SK-N-SH (cell line): ENCODE measurements around the gene FAM120B. TPM values are rescaled to one million over a fixed set of nuclear protein-coding genes. Genes with fewer than 3 reads are reported as not detected.
A peak's percentile ranks its signal among the peaks of the same experiment; 100 is the strongest.

ENCODE experiments used
- CTCF ChIA-PET: fragments of 300-600, 350-600 bp; formaldehyde crosslinking; extraction: SDS; loops from one replicate; lab custom pipeline; 2021; lab: Yijun Ruan, JAX
- POLR2A ChIA-PET: fragments of 350-600 bp; sonication (Branson Sonifier 250); formaldehyde crosslinking; extraction: SDS; loops from one replicate; lab custom pipeline; 2020; ENCODE audit warnings: antibody characterized with exemption, inconsistent platforms; lab: Yijun Ruan, JAX
- DNase-seq: peaks from one replicate; pipeline ENCODE4 v3.0.0; 2012
- H2AFZ ChIP-seq: fragments of 200-600 bp; sonication (generic); 2 replicates; pipeline ENCODE4 v1.8.1; 2016; ENCODE audit warnings: antibody characterized with exemption, mild to moderate bottlenecking, low read depth
- H3F3A ChIP-seq: fragments of 200-600 bp; sonication (generic); replicated peaks from 2 replicates; pipeline ENCODE3; 2016; ENCODE audit warnings: antibody characterized with exemption, mild to moderate bottlenecking; ENCODE audit not compliant: insufficient read depth
- H3K27ac ChIP-seq, 2 experiments: fragments of 200-500 bp in 1 of 2; fragments of 200-600 bp in 1 of 2; sonication (Bioruptor generic) in 1 of 2; sonication (generic), shearing (Covaris generic) in 1 of 2; 2 replicates each; pipeline versions ENCODE4 v1.5.1 to v1.6.1; 2014 to 2016; ENCODE audit warnings: low read depth in 2 of 2, inconsistent platforms in 1 of 2, low read length in 1 of 2, mild to moderate bottlenecking in 1 of 2, mixed read lengths in 1 of 2
- H3K27me3 ChIP-seq: fragments of 200-600 bp; sonication (generic), shearing (Covaris generic); 2 replicates; pipeline ENCODE4 v1.6.1; 2016; ENCODE audit warnings: mixed run types; ENCODE audit not compliant: insufficient read depth
- H3K36me3 ChIP-seq, 2 experiments: fragments of 200-500 bp in 1 of 2; fragments of 200-600 bp in 1 of 2; sonication (Bioruptor generic) in 1 of 2; sonication (generic) in 1 of 2; replicated peaks in 1 of 2; 2 replicates each; pipeline versions ENCODE3 to v1.5.1; 2014 to 2016; ENCODE audit warnings: low read length in 1 of 2, mild to moderate bottlenecking in 1 of 2; ENCODE audit not compliant: insufficient read depth in 2 of 2, control insufficient read depth in 1 of 2
- H3K4me1 ChIP-seq, 2 experiments: fragments of 200-500 bp in 1 of 2; fragments of 200-600 bp in 1 of 2; sonication (Bioruptor generic) in 1 of 2; sonication (generic), shearing (Covaris generic) in 1 of 2; 2 replicates each; pipeline versions ENCODE4 v1.5.1 to v1.6.1; 2014 to 2016; ENCODE audit warnings: low read depth in 1 of 2, low read length in 1 of 2, mixed run types in 1 of 2; ENCODE audit not compliant: insufficient read depth in 2 of 2, control insufficient read depth in 1 of 2
- H3K4me2 ChIP-seq: fragments of 200-600 bp; sonication (generic), shearing (Covaris generic); 2 replicates; pipeline ENCODE4 v1.6.1; 2017; ENCODE audit warnings: mixed run types
- H3K4me3 ChIP-seq, 2 experiments: fragments of 200-500 bp in 1 of 2; fragments of 200-600 bp in 1 of 2; sonication (Bioruptor generic) in 1 of 2; sonication (generic), shearing (Covaris generic) in 1 of 2; 2 replicates each; pipeline versions ENCODE4 v1.5.1 to v1.8.1; 2014 to 2016; ENCODE audit warnings: low read depth in 2 of 2, inconsistent platforms in 1 of 2, low read length in 1 of 2, mild to moderate bottlenecking in 1 of 2, mixed read lengths in 1 of 2, moderate library complexity in 1 of 2
- H3K79me2 ChIP-seq: fragments of 200-600 bp; sonication (generic); 2 replicates; pipeline ENCODE4 v1.8.1; 2017; ENCODE audit warnings: mild to moderate bottlenecking; ENCODE audit not compliant: insufficient read depth
- H3K9ac ChIP-seq: fragments of 200-600 bp; sonication (generic); 2 replicates; pipeline ENCODE4 v1.6.1; 2017; ENCODE audit warnings: mixed run types
- H3K9me2 ChIP-seq: fragments of 200-600 bp; sonication (generic); 2 replicates; pipeline ENCODE4 v1.6.1; 2017; ENCODE audit warnings: mixed run types
- H3K9me3 ChIP-seq: fragments of 200-600 bp; sonication (generic); 2 replicates; pipeline ENCODE4 v1.6.1; 2017; ENCODE audit warnings: mixed run types, mild to moderate bottlenecking, moderate library complexity
- H4K20me1 ChIP-seq: fragments of 200-600 bp; sonication (generic); 2 replicates; pipeline ENCODE4 v1.6.1; 2017; ENCODE audit warnings: mild to moderate bottlenecking, mixed run types; ENCODE audit not compliant: insufficient read depth
- CHD2 ChIP-seq: fragments of 150-350 bp; IDR thresholded peaks from 2 replicates; pipeline ENCODE4 v1.6.1; 2018; ENCODE audit warnings: low read length; ENCODE audit not compliant: partially characterized antibody
- CTCF ChIP-seq: fragments of 200-600 bp; sonication (generic); IDR thresholded peaks from 2 replicates; pipeline ENCODE4 v1.6.1; 2017; ENCODE audit warnings: antibody characterized with exemption, mild to moderate bottlenecking, moderate library complexity
- IRF3 ChIP-seq: fragments of 150-350 bp; IDR thresholded peaks from 2 replicates; pipeline ENCODE4 v1.6.1; 2016; ENCODE audit warnings: mild to moderate bottlenecking, low read depth, low read length
- JUND ChIP-seq: IDR thresholded peaks from 2 replicates; pipeline ENCODE4 v1.4.0; 2012
- MAX ChIP-seq: IDR thresholded peaks from 2 replicates; pipeline ENCODE4 v1.4.0; 2012; ENCODE audit warnings: low read depth
- MXI1 ChIP-seq: IDR thresholded peaks from 2 replicates; pipeline ENCODE4 v1.6.1; 2012; ENCODE audit warnings: mild to moderate bottlenecking, low read depth, low read length, improper control_type of control experiment
- NFIC ChIP-seq: IDR thresholded peaks from 2 replicates; pipeline ENCODE4 v1.4.0; 2012; ENCODE audit warnings: borderline replicate concordance
- NRF1 ChIP-seq: IDR thresholded peaks from 2 replicates; pipeline ENCODE4 v1.6.1; 2012; ENCODE audit warnings: low read depth, mild to moderate bottlenecking, low read length
- PBX3 ChIP-seq: IDR thresholded peaks from 2 replicates; pipeline ENCODE4; 2012
- POLR2AphosphoS5 ChIP-seq: IDR thresholded peaks from 2 replicates; pipeline ENCODE4 v1.6.1; 2012; ENCODE audit warnings: low read depth, low read length
- RCOR1 ChIP-seq: fragments of 150-350 bp; IDR thresholded peaks from 2 replicates; pipeline ENCODE4 v1.6.1; 2017; ENCODE audit warnings: antibody characterized with exemption, low read length
- RFX5 ChIP-seq: IDR thresholded peaks from 2 replicates; pipeline ENCODE4 v1.6.1; 2012; ENCODE audit warnings: mild to moderate bottlenecking, improper control_type of control experiment, low read length
- RXRA ChIP-seq: IDR thresholded peaks from 2 replicates; pipeline ENCODE4 v1.4.0; 2012; ENCODE audit warnings: low read depth, mild to moderate bottlenecking, borderline replicate concordance
- TCF12 ChIP-seq: IDR thresholded peaks from 2 replicates; pipeline ENCODE4 v1.4.0; 2012
- TEAD4 ChIP-seq: IDR thresholded peaks from 2 replicates; pipeline ENCODE4 v1.4.0; 2012; ENCODE audit warnings: mild to moderate bottlenecking, borderline replicate concordance; ENCODE audit not compliant: insufficient read depth
- USF1 ChIP-seq: IDR thresholded peaks from 2 replicates; pipeline ENCODE4 v1.4.0; 2012; ENCODE audit warnings: low read depth, borderline replicate concordance
- ZBTB33 ChIP-seq: IDR thresholded peaks from 2 replicates; pipeline ENCODE4 v1.4.0; 2012; ENCODE audit warnings: low read depth, borderline replicate concordance
- WGBS: methylation state at CpG from one replicate; pipeline ENCODE4 v1.1.6; 2017; ENCODE audit warnings: low lambda C conversion rate; 5-methylcytosine and 5-hydroxymethylcytosine counted together
- polyA plus RNA-seq, 3 experiments: library from polyadenylated mRNA; depleted of rRNA; stranded (reverse); fragments of >200 nt; gene quantifications; 2 replicates each; pipeline ENCODE4 v1.2.3, GENCODE V29; 2012

The FAM120B gene
- polyA plus RNA-seq, 1 of the 3 experiments (the other 2 are of a cell fraction), result 7.7 TPM

GRCh38 chr6:170404036-170404435, 97.5 kb downstream of the FAM120B start:
- Histone ChIP-seq H3K36me3 (peaks cover 10 to 51% of the 10 kb centered on the region in 2 experiments), H4K20me1 (no peaks in the 10 kb centered on the region), H3K4me1 (peaks cover 0 to 19% of the 10 kb centered on the region in 2 experiments; a peak in 2 of 4 replicates), H2AFZ (no peak overlapping the region), H3F3A (peaks cover 37% of the 10 kb centered on the region), H3K27ac (peak overlapping the region in 1 of 2 experiments; percentile 95; a peak in 2 of 4 replicates), H3K4me2 (no peak overlapping the region), H3K4me3 (no peak overlapping the region), H3K27me3 (no peaks in the 10 kb centered on the region), H3K9me2 (no peaks in the 10 kb centered on the region), H3K9me3 (no peaks in the 10 kb centered on the region), H3K79me2 (no peaks in the 10 kb centered on the region), H3K9ac (no peak overlapping the region)
- no peak for TF ChIP-seq NFIC
- no peak for TF ChIP-seq NRF1
- TF ChIP-seq PBX3, result no peak
- TF ChIP-seq TEAD4, result no peak
- no peak for TF ChIP-seq POLR2AphosphoS5
- TF ChIP-seq RCOR1, result no peak
- TF ChIP-seq TCF12, result no peak
- no peak for TF ChIP-seq IRF3
- no peak for TF ChIP-seq RXRA
- no peak for TF ChIP-seq USF1
- no peak for TF ChIP-seq RFX5
- TF ChIP-seq MXI1, result no peak
- TF ChIP-seq JUND, result no peak
- TF ChIP-seq CTCF, result no peak
- TF ChIP-seq MAX, result no peak
- no peak for TF ChIP-seq ZBTB33
- no peak for TF ChIP-seq CHD2
- CTCF ChIA-PET, result interaction anchor here (1.4 kb wide), 1 partner anchor 572 kb away, joined by 4 read pairs; no protein-coding TSS in a partner anchor
- 86% methylated on average over 9 of the region's 9 CpGs for WGBS
- no peak for DNase-seq
- POLR2A ChIA-PET, result no interaction called here
